Suprapubic skin (tissue), 4 donors: ENCODE measurements around the gene SSTR3. TPM values are rescaled to one million over a fixed set of nuclear protein-coding genes. Genes with fewer than 3 reads are reported as not detected.

Source experiments
- DNase-seq, 2 donors: peaks; one replicate each; pipeline ENCODE4 v3.0.0-alpha.2; 2019; ENCODE audit warnings: low spot score in 2 of 2
- H3K27ac ChIP-seq: fragments of 200-600 bp; sonication (generic); one replicate; pipeline ENCODE4 v1.5.1; 2019
- H3K27me3 ChIP-seq: fragments of 200-600 bp; sonication (generic); one replicate; pipeline ENCODE4 v1.5.1; 2019
- H3K36me3 ChIP-seq: fragments of 200-600 bp; sonication (generic); one replicate; pipeline ENCODE4 v1.5.1; 2019
- H3K4me1 ChIP-seq: fragments of 200-600 bp; sonication (generic); one replicate; pipeline ENCODE4 v1.5.1; 2019
- H3K4me3 ChIP-seq: fragments of 200-600 bp; sonication (generic); one replicate; pipeline ENCODE4 v1.5.1; 2019; ENCODE audit warnings: mild to moderate bottlenecking
- H3K9me3 ChIP-seq: fragments of 200-600 bp; sonication (generic); one replicate; pipeline ENCODE4 v1.5.1; 2019
- CTCF ChIP-seq, 2 donors: fragments of 200-600 bp in 1 of 2; fragments of 450-650 bp in 1 of 2; sonication (generic) in 1 of 2; IDR thresholded peaks; one replicate each; pipeline ENCODE4 v1.5.1; 2016 to 2019; ENCODE audit warnings: antibody characterized with exemption in 2 of 2, mild to moderate bottlenecking in 1 of 2, moderate library complexity in 1 of 2
- EP300 ChIP-seq: sonication (generic); formaldehyde crosslinking; IDR thresholded peaks from one replicate; pipeline ENCODE4 v1.6.1; 2017; ENCODE audit warnings: antibody characterized with exemption
- POLR2A ChIP-seq, 2 donors: fragments of 450-650 bp; IDR thresholded peaks; one replicate each; pipeline ENCODE4 v1.6.1; 2017; ENCODE audit warnings: antibody characterized with exemption in 2 of 2, mild to moderate bottlenecking in 2 of 2, moderate library complexity in 2 of 2
- POLR2AphosphoS5 ChIP-seq, 3 donors: sonication (generic); formaldehyde crosslinking; IDR thresholded peaks; one replicate each; pipeline ENCODE4 v1.6.1; 2017; ENCODE audit warnings: antibody characterized with exemption in 3 of 3
- WGBS: methylation state at CpG from one replicate; pipeline ENCODE4 v1.1.5; 2018; 5-methylcytosine and 5-hydroxymethylcytosine counted together
- total RNA-seq, 4 donors: library from RNA; depleted of rRNA; stranded (reverse); fragments of >200 nt; gene quantifications; one replicate each; pipeline ENCODE4 v1.1.0, GENCODE V29; 2016

SSTR3 gene
- total RNA-seq, 4 donors from 2014 or later, result not detected

- 85% methylated on average over 13 of the region's 13 CpGs for WGBS
- Histone ChIP-seq H3K36me3 (no peaks in the 10 kb centered on the region), H3K9me3 (no peaks in the 10 kb centered on the region), H3K27ac (no peak overlapping the region), H3K27me3 (peaks cover 32% of the 10 kb centered on the region), H3K4me3 (no peak overlapping the region), H3K4me1 (peaks cover 4% of the 10 kb centered on the region)
- peak in 1 of 2 donors; percentile 24 for DNase-seq
- TF ChIP-seq CTCF (IDR thresholded peaks at IDR 0.05) (no peak), POLR2AphosphoS5 (IDR thresholded peaks at IDR 0.05) (no peak), POLR2A (IDR thresholded peaks at IDR 0.05) (no peak), EP300 (no peak)
These were observed 1.9 kb upstream of the SSTR3 start for GRCh38 chr22:37213941-37214730.

DNA sequence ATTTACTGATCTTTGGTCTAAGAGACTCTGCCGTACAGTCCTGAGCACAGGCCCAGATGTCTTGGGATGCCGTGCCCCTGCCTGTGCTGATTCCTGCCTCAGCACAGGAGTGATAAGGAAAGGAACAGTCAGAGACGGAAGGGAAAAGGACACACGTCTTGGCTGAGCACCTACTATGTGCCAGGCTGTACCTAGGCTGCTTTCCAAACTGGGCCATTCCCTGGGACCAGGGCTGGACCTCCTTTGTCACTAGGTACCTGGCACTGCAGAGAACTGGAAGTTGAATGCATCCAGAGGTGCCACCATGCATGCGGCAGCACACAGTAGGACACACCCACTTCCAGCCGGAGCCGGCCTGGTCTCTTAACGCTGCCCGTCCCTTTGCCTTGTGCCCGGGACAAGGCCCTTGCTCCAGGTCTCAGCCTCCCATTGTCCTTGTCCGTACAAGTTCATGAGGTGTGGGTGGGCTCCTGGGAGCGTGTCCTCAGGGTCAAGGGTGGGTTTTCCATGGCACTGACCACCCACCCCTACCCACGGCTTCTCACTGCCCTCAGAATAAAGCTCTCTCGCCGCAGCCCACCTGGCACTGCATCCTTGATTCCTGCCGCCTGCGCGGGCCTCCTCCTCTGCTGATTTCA lies 1.1 kb upstream of the SSTR3 start:
- DNase-seq, result peak in 1 of 2 donors; percentile 40
- H3K4me3 ChIP-seq, result no peak overlapping the region
- peaks cover 4% of the 10 kb centered on the region for H3K4me1 ChIP-seq
- WGBS, result 93% methylated on average over 18 of the region's 18 CpGs
- no peak overlapping the region for H3K27ac ChIP-seq
- H3K36me3 ChIP-seq, result no peaks in the 10 kb centered on the region
- TF ChIP-seq EP300 (no peak), CTCF (IDR thresholded peaks at IDR 0.05) (no peak), POLR2AphosphoS5 (IDR thresholded peaks at IDR 0.05) (no peak), POLR2A (IDR thresholded peaks at IDR 0.05) (no peak)
- H3K27me3 ChIP-seq, result peaks cover 26% of the 10 kb centered on the region
- H3K9me3 ChIP-seq, result no peaks in the 10 kb centered on the region

DNA sequence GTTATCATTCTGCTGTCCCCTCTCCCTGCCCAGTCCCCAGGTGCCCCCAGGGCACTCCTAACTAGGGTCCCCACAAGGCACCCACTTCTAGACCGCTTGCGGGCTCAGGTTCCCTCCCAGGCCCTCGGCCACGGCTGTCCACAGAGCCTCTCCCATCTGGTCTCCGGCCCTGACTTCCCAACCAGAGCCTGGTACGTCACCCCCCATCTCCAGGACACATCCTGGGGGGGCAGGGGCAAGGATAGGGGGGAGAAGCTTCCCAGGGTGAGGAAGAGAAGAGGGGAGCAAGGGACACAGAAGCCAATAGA lies 457 bp downstream of the SSTR3 start:
- Histone ChIP-seq H3K4me3 (no peak overlapping the region), H3K9me3 (no peaks in the 10 kb centered on the region), H3K36me3 (no peaks in the 10 kb centered on the region), H3K27me3 (peaks cover 26% of the 10 kb centered on the region), H3K27ac (no peak overlapping the region), H3K4me1 (peaks cover 4% of the 10 kb centered on the region)
- WGBS, result 72% methylated on average over 6 of the region's 6 CpGs
- DNase-seq, result no peak
- TF ChIP-seq EP300 (no peak), POLR2A (IDR thresholded peaks at IDR 0.05) (no peak), POLR2AphosphoS5 (IDR thresholded peaks at IDR 0.05) (no peak), CTCF (IDR thresholded peaks at IDR 0.05) (no peak)

DNA sequence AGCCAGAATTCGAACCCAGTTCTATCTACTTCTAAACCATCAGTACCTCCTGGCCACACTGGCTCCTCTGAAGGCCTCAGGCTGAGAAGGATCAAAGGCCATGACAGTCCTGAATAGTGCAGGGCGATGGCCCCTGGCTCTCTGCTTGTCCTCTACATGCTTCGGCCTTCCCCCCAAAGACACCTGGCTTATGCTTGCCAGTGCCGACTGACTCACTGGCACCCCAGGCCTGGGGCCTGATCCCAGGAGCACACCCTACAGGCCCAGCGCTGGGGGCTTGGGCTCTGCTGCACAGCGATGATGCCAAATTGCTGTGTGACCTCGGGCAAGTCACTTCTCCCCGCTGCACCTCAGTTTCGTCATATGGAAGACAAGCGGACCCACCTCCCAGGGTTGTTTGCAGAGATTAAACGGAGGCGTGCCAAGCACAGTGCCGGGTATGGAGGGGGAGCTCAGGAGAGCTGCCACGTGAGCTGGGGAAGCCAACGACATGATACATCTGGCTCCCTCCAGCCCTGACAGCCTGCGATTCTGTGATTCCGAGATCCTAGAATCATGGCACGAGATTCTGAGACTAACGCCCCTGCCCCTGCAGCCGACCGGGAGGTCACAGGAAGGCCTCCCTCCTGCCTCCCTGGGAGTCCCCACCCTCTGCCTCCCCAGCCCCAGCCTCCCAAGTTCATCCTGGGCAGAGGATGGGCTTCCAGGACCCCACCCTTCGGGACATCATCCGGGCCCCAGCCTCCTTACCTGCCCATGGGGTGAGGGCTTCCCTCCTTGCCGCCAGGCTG lies 1.0 kb downstream of the SSTR3 start:
- WGBS, result 78% methylated on average over 12 of the region's 24 CpGs
- TF ChIP-seq CTCF (IDR thresholded peaks at IDR 0.05), result no peak
- no peak for TF ChIP-seq EP300
- TF ChIP-seq POLR2A (IDR thresholded peaks at IDR 0.05), result no peak
- no peak for TF ChIP-seq POLR2AphosphoS5 (IDR thresholded peaks at IDR 0.05)
- H3K27ac ChIP-seq, result no peak overlapping the region
- H3K36me3 ChIP-seq, result no peaks in the 10 kb centered on the region
- peak in 1 of 2 donors; percentile 55 for DNase-seq
- no peak overlapping the region for H3K4me3 ChIP-seq
- H3K4me1 ChIP-seq, result peaks cover 4% of the 10 kb centered on the region
- peaks cover 26% of the 10 kb centered on the region for H3K27me3 ChIP-seq
- H3K9me3 ChIP-seq, result no peaks in the 10 kb centered on the region
